AG04449 (cell line): ENCODE measurements around the gene CYB561D1.

Experiments used
- CTCF ChIA-PET: fragments of 350-600 bp; formaldehyde crosslinking; extraction: SDS; loops from one replicate; lab custom pipeline; 2021; ENCODE audit warnings: antibody characterized with exemption; lab: Yijun Ruan, JAX
- POLR2A ChIA-PET: fragments of 400-600, 350-600 bp; formaldehyde crosslinking; extraction: SDS; loops from one replicate; lab custom pipeline; 2020; ENCODE audit warnings: antibody characterized with exemption, inconsistent platforms; lab: Yijun Ruan, JAX
- DNase-seq: peaks from one replicate; pipeline ENCODE4 v3.0.0-alpha.2; 2010; ENCODE audit warnings: low read depth, low spot score
- H3K4me3 ChIP-seq: 2 replicates; pipeline ENCODE4 v1.5.1; 2011; ENCODE audit warnings: low read depth, mild to moderate bottlenecking, control low read depth, low read length
- TF ChIP-seq, protein P1 (sequence below): IDR thresholded peaks from one replicate; pipeline ENCODE4 v1.5.1; 2011; ENCODE audit warnings: mild to moderate bottlenecking, moderate library complexity, low read length, control low read depth, inconsistent platforms; ENCODE audit not compliant: insufficient read depth; ENCODE audit errors: missing control alignments

Gene CYB561D1

DNA sequence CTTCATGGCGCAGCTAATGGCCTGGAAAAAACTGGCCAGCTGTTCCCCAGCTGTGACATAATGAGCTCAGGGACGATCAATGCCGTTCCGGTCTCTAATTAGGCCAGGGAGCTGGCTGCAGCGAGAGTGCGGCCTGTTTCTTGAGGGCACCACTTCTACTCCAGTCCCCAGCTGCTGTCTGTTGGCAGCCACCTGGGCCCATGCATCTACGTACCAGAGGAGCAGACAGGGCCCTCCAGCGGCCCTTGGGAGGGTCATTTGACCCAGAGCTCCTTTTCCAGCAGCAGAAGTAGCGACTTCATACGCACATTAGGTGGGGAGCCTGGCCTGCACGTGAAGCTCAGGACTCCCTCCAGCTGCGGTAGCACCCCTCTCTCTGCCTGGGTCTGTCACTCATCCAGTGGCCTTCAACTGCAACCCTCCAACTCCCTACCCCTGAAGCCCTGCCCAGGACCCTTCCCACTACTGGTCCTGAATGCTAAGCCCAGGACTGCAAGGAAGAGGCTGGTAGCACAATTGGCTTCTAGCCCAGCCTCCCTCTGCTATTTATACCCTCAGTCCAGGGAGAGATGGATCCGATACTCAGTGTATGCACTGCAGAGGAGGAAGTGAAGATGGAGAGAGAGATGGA lies 36.7 kb downstream of the CYB561D1 start:
- CTCF ChIA-PET = interaction anchor here (0.7 to 26.3 kb wide), 10 partner anchors 13 to 702 kb away, joined by 3 to 2790 read pairs (median 5); partner anchors contain the start of genes AMIGO1, ATXN7L2, CYB561D1 and GPR61
- H3K4me3 ChIP-seq = no peak overlapping the region
- no peak for DNase-seq
- TF ChIP-seq, protein P1, sequence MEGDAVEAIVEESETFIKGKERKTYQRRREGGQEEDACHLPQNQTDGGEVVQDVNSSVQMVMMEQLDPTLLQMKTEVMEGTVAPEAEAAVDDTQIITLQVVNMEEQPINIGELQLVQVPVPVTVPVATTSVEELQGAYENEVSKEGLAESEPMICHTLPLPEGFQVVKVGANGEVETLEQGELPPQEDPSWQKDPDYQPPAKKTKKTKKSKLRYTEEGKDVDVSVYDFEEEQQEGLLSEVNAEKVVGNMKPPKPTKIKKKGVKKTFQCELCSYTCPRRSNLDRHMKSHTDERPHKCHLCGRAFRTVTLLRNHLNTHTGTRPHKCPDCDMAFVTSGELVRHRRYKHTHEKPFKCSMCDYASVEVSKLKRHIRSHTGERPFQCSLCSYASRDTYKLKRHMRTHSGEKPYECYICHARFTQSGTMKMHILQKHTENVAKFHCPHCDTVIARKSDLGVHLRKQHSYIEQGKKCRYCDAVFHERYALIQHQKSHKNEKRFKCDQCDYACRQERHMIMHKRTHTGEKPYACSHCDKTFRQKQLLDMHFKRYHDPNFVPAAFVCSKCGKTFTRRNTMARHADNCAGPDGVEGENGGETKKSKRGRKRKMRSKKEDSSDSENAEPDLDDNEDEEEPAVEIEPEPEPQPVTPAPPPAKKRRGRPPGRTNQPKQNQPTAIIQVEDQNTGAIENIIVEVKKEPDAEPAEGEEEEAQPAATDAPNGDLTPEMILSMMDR = no peak
- POLR2A ChIA-PET = interaction anchor here (0.8 to 2.8 kb wide), 4 partner anchors 34 to 85 kb away, joined by 3 to 9 read pairs (median 4); partner anchors contain the start of gene CYB561D1

DNA sequence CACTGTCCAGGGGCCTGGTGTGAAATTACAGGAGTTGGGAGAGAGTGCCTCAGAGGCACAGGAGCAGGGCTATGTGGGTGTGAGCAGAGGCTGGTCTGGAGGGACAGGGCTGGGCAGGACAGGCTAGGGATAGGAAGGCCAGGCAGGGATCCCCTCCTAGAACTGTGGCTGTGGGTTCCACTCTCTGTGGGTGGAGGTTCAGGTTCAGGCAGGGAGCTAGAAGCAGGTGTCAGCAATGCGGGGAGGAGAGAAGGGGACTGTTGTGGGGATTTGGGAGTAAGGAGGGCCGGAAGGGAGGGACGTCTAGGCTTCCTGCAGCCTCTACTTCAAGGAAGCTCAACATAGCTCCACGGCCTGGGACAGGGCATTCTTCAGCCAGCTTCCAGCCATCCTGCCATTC lies 37.5 kb downstream of the CYB561D1 start:
- DNase-seq = no peak
- H3K4me3 ChIP-seq = no peak overlapping the region
- POLR2A ChIA-PET = interaction anchor here (2.8 kb wide), 1 partner anchor 41 kb away, joined by 9 read pairs; no protein-coding TSS in a partner anchor
- TF ChIP-seq, protein P1 = no peak
- CTCF ChIA-PET = interaction anchor here (0.6 to 26.3 kb wide), 52 partner anchors 8 to 443 kb away, joined by 3 to 2790 read pairs (median 7); partner anchors contain the start of genes AMIGO1, AMPD2, ATXN7L2 and CYB561D1

DNA sequence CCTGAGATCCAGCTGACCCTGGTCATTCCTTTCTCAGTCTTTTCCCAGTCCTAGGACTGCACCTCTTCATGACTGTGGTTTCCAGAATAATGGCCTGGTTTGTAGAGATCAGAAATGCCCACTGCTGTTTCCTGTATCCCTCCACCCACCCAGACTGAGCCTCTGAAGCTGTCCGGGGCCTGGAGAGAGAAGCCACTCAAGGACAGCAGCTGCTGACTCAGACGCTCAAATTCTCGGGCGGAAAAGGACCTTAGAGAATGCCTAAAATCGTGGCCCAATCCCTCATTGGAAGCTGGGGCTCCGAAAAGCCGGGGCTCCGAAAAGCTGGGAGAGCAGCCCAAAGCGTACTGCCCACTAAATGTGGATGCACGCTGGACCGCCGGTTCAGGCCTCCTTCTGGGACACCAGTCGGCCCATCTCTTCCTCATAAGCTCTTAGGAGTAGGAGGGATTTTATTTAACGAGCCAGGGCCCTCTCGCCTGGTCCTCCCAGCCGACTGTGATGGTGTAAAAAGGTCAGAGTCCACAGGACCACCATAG lies 38.0 kb downstream of the CYB561D1 start:
- POLR2A ChIA-PET = interaction anchor here (0.8 to 2.8 kb wide), 2 partner anchors 34 to 42 kb away, joined by 3 to 9 read pairs; no protein-coding TSS in a partner anchor
- TF ChIP-seq, protein P1 = no peak
- no peak overlapping the region; the same call in 1 of the 2 replicates for H3K4me3 ChIP-seq

DNA sequence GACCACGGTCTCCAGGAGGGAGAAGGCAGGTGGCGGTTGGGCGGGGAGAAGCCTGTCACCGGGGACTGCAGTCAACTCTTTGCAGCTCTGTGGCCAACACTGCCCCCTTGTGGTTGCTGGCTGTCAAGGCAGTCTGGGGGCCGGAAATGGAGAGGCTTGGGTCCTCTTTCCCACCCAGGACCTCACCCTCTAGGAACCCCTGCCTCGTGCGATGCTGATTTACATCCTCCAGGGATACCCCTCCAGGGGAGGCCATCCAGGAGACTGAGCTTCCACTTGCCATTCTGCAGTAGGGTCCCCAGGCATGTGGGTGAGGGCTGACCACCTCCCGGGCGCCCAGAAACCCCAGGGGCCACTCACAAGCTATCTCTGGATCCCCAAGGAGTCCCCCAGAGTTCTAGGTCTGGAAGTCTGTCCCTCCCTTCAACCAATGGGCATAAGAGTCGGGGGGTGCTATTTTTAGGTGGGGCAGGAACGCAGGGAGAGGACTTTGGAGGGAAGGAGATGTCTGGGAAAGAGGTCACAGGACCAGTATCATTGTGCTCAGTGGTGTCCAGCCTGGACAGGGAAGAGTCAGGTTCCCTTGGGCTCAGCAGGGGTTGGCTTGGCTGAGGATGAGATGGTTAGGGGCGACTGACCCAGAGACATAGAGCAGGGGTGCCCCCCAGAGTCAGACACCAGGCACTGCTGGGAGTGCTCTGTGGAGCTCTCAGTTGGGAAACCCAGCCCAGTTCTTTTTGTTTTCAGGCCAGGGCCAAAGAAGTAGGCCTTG lies 38.7 kb downstream of the CYB561D1 start:
- CTCF ChIA-PET = interaction anchor here (0.6 to 26.3 kb wide), 99 partner anchors 10 to 637 kb away, joined by 3 to 2790 read pairs (median 5); partner anchors contain the start of genes AHCYL1, AMIGO1, AMPD2 and ATXN7L2
- peak overlapping the region; percentile 34 for H3K4me3 ChIP-seq
- POLR2A ChIA-PET = interaction anchor here (0.8 to 2.8 kb wide), 2 partner anchors 34 to 42 kb away, joined by 3 to 9 read pairs; no protein-coding TSS in a partner anchor
- TF ChIP-seq, protein P1 = peak; percentile 95
- DNase-seq = no peak

More for the DNA sequence above, 38.0 kb downstream of the CYB561D1 start:
- CTCF ChIA-PET = interaction anchor here (0.6 to 26.3 kb wide), 84 partner anchors 9 to 636 kb away, joined by 3 to 2790 read pairs (median 5); partner anchors contain the start of genes AHCYL1, AMIGO1, AMPD2 and ATXN7L2
- no peak for DNase-seq

DNA sequence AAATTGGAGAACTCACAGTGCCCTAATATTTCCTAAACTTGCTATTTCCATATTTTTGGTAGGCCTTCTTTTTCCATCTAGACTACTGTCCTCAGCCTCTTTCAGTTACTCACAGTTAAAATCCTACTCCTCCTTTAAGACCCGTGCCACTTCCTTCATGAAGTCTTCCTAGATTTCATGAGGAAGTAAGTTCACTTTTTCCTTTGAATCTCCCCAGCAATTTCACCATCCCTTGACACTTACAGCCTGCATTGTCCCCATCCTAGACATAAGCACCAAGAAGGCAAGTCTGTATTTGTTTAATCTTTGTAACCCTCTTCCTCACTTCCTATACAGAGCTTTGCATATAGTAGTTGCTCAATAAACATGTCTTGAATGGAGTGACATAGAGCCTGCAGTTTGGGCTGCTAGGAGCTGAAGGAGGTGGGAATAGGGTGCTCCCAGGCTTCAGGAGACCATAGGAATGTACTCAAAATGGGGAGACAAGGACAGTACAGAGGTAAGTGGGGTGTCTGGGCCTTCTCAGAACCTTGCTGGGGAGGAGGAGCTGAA lies 40.5 kb downstream of the CYB561D1 start:
- no peak for DNase-seq
- ChIA-PET CTCF (interaction anchor here (0.6 to 26.3 kb wide), 11 partner anchors 9 to 422 kb away, joined by 3 to 2790 read pairs (median 5); partner anchors contain the start of genes AMIGO1, ATXN7L2, CYB561D1 and GPR61), POLR2A (no interaction called here)
- TF ChIP-seq, protein P1 = no peak
- H3K4me3 ChIP-seq = no peak overlapping the region
